Transverse colon (tissue), 4 donors: Measurements from ENCODE around the gene GLRX2.

ENCODE experiments used
- EP300 ChIP-seq: sonication (generic); formaldehyde crosslinking; IDR thresholded peaks from one replicate; pipeline ENCODE4 v1.6.1; 2017; ENCODE audit warnings: antibody characterized with exemption, low read depth
- POLR2A ChIP-seq: fragments of 450-650 bp; IDR thresholded peaks from one replicate; pipeline ENCODE4 v1.6.1; 2016; ENCODE audit warnings: antibody characterized with exemption, mild to moderate bottlenecking, moderate library complexity
- POLR2AphosphoS5 ChIP-seq, 3 donors: sonication (generic); formaldehyde crosslinking; IDR thresholded peaks; one replicate each; pipeline ENCODE4 v1.6.1; 2016; ENCODE audit warnings: antibody characterized with exemption in 3 of 3
- TF ChIP-seq, protein P1 (sequence below), 5 experiments: fragments of 200-600 bp in 3 of 5; fragments of 450-650 bp in 2 of 5; sonication (generic) in 3 of 5; IDR thresholded peaks; 1 replicate in 2 of 5; 2 replicates in 3 of 5; pipeline ENCODE4 v1.5.1; 2016 to 2017; ENCODE audit warnings: antibody characterized with exemption in 5 of 5, inconsistent platforms in 3 of 5, mild to moderate bottlenecking in 2 of 5, moderate library complexity in 1 of 5

DNA sequence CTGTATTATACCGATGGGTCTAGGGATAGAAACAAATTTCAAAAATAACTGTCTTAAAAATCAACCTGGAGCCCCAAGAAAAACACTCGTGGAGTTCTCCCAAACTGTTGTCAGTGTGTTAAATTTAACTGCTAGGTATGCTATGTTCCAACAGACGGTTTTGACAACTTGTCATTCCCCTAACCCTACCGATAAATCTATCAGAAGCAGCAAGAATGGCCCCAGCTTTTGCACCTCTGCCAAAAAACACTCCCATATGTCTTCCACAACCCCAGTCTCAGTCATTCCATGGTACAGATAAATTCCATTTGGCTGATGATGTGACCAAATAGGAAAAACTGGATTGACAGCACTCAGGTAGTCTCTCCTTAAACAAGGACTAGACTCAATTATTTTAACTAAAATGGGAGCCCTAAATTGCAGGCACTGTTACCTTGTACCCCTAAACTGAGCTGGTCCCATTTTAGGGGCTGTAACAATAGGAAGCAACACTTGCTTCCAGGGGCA lies 51.0 kb downstream of the GLRX2 start:
- TF ChIP-seq, protein P1, sequence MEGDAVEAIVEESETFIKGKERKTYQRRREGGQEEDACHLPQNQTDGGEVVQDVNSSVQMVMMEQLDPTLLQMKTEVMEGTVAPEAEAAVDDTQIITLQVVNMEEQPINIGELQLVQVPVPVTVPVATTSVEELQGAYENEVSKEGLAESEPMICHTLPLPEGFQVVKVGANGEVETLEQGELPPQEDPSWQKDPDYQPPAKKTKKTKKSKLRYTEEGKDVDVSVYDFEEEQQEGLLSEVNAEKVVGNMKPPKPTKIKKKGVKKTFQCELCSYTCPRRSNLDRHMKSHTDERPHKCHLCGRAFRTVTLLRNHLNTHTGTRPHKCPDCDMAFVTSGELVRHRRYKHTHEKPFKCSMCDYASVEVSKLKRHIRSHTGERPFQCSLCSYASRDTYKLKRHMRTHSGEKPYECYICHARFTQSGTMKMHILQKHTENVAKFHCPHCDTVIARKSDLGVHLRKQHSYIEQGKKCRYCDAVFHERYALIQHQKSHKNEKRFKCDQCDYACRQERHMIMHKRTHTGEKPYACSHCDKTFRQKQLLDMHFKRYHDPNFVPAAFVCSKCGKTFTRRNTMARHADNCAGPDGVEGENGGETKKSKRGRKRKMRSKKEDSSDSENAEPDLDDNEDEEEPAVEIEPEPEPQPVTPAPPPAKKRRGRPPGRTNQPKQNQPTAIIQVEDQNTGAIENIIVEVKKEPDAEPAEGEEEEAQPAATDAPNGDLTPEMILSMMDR (IDR thresholded peaks at IDR 0.05): no peak
- TF ChIP-seq EP300 (no peak), POLR2A (no peak), POLR2AphosphoS5 (IDR thresholded peaks at IDR 0.05) (no peak)
